GM10847 (cell line): ENCODE results near the gene PGGHG.

Source experiments
- POLR2A ChIP-seq: IDR thresholded peaks from 2 replicates; pipeline ENCODE4 v1.6.1; 2011; ENCODE audit not compliant: insufficient read length; ENCODE audit errors: extremely low read depth

Gene PGGHG

DNA sequence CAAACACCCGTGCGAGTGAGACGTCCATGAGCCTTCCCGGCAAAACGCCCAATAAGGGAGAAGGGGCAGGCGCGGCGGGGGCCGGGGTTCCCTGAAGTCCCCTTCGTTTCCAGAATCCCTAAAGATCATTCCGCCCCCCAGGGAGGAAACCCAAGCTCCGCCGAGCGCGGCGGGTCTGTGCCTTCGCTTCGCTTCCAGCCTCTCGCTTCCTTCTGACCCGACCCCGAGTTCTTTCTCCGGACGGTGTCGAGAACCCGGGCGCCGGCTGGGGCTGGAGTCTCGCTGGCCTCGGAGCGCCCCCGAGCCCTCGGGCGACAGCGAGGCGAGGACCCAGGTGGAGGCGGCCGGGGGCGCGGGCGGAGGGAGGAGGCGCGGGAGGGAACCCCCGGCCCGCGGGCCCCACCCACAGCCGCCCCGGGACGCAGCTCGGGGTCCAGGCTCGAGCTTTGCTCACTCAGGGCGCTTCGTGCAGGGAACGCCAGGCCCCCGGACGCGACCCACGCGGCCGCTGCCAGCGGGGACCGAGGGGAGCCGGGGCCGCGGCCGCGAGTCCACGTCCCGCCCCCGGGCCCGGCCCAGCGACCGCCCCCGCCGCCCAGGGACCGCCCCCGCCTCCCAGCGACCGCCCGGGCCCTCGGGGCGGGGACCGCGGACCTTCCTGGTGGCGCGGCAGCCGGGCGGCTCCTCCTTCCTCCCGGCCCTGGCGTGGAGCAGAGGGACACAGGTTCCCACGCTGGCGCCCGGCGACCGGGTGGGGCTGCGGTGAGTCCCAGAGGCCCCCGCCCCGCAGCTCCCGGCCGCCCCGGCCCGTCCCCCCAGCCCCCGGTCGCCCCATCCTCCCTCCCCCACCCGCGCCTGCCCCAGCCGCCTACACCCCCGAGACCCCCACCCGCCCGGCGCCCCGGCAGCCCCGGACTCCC, at the start of gene PGGHG:
PGGHG (plus strand) TSS at position 649 of the 920 bp plus-strand sequence. CDS start 691 bp downstream, outside the sequence.
- peak; percentile 50 for TF ChIP-seq POLR2A

DNA sequence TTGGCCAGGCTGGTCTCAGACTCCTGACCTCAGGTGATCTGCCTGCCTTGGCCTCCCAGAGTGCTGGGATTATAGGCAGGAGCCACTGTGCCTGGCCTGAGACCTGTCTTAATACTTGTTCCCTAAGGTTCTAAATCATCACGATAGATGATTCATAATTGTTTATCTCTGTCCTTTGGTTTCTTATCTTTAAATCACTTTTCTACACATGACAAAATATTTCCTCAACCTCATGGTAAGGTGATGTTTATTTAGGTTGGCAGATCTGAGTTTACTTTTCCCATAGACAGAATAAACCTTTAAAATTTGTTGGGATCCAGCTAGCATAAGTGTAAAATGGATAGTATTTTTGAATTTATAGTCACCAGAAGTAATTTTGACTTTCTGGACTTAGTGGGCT, 48.6 kb upstream of the PGGHG start:
- TF ChIP-seq POLR2A: no peak

DNA sequence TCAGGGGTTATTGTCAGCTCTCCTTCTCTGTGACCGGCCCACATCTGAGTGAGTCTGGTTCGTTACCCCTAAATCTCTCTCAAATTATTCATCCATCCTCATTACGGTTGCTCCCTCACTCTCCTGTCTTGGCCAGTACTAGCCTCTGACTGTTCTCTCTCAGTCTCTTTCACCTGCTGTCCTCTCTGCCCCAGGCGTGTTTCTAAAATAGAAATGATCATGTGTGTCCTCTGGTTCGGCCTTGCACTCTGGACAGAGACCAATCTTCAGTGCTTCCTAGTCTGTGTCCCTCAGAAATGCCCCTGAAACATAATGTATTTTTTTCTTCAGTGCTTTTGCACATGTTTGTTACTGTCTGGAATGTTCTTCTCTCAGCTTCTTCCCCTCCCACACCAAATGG, 47.3 kb upstream of the PGGHG start:
- TF ChIP-seq POLR2A: no peak

DNA sequence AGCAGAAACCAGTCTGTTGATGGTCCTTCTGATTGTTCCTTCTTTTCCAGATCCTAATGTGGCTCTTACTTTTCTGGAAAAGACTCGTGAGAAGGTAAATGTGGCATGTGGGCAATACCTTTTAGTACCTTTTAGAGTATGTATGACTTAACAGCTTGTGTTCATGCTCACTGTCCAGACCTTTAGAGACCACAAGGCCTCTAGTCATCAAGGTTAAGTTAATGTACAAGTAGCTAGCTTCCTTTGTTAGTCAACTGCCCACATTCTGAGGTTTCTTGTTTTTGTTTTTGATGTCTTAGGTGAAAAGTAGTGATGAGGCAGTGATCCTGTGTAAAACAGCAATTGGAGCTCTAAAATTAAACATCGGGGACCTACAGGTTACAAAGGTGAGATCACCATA, 44.5 kb upstream of the PGGHG start:
- no peak for TF ChIP-seq POLR2A

DNA sequence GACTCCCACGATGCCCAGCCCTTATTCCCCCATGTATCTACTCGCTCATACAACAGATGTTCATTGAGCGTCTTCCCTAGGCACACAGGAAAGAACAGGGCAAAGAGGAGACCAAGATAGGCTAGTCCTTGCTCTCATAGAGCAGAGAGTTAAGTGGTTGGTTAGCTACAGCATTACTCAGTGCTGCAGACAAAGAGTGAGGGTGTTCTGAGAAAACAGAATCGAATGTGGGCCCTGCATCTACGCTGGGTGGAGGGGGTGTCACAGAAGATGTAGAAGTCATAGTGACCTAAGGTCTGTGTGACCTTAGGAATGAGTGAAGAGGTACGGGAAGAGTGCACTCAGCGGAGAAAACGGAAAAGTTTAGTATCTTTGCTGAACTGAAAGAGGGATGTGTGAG, 39.9 kb upstream of the PGGHG start:
- TF ChIP-seq POLR2A: no peak

DNA sequence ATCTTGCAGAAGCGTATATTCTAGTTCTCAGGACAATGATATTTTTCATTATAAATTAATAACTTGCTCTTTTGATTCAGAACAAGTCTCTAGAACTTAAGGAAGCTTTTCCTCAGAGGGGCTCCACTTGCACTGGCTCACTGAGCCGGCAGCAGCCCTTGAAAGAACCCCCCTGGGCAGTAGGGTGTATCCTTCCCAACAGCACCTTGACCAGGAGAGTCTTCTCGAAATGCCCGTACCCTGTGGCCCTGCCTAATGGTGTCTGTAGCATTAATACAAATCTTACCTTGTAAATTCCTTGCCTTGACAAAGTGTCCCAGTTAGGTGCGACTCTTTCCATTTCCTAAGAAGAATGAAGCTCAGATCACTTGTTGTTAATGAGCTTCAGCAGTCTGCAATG, 38.7 kb upstream of the PGGHG start:
- TF ChIP-seq POLR2A: no peak

DNA sequence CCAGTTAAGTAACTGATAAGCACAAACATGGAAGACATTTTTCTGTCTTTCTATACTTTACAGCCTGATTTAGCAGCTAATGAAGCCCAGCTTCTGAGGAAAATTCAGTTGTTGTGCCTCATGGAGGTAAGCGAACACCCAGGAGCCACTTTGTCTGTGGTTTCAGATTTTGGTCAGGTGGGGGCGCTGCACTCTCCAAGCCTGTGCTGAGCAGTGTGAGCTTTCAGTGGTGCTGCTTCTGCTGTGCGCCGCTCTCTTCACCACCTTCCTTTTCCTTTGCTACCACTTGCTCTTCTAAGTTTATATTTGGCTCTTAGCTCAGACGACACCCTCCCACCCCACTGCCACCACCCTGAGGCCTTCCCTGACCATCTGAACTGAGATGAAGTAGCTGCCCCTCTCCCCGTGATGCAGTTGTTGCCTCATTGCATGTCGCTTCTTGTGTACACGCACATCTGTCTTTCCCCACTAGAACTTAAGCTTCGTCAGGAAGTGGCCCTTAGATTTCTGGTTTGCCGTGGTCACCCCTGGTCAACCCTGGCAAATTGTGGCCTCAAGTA, 38.1 kb upstream of the PGGHG start:
- no peak for TF ChIP-seq POLR2A

DNA sequence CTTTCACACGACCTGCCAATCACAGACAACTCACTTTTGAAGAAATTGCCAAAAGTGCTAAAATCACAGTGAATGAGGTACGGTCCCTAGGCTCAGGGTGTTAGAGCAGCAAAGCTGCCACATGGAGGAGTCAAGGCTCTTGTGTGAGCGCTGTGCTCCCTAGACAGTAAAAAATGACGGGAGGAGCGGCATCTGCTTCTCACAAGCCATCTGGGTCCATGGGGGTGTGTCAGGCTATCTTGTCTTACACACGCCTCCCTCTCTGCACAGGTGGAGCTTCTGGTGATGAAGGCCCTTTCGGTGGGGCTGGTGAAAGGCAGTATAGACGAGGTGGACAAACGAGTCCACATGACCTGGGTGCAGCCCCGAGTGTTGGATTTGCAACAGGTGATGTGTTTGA, 37.4 kb upstream of the PGGHG start:
- TF ChIP-seq POLR2A: no peak

DNA sequence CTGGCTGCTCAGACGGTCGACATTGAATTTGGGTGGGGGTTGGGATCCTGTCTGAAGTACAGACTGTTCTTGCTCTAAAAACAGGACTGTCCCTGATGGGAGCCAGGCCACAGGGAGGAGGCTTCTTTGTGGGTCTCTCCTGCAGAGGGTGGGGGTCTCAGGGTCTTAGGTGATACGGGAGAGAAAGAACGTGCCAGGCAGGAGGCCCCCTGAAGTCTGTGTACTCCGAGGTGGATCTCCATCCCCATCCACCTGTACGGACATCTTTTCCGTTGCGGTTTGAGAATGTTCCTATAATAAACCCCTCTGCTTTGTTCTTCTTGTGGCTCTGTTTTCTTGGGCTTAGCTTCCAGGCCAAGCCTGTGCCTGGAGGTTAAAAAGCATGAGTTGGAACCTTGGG, 36.3 kb upstream of the PGGHG start:
- TF ChIP-seq POLR2A: no peak

DNA sequence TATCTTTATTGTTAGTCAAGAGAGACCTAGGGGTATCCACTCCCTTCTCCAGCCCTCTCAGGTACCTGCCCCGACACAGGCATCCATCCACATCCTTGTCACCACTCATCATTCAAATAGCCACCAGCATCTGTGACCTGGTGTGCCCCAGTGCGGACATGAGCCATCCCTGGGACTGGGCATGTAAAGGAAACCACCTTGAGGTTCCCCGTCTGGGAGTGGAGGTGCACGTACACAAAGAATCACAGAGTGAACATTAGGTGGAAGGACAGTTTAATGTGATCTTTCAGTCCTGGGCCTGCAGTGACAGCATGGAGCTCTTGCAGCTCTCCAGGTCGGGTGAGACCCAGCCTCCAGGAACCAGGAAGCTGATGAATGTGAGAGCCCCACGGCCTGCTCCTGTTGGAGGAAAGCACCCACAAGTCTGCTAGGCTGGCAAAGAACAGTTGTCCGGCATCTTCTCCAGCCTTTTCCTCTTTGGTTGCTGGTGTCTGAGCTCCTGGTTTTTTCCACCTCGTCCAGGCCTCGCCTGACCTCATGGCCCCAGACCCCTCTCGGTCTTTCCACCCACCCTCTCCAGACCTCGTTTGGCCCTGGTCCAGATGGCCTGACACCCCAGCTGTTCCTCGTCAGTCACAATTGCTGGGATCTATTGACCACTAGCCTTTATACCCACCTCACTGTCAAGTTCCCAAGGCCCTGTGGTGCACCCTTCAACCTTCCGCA, 35.6 kb upstream of the PGGHG start:
- no peak for TF ChIP-seq POLR2A

DNA sequence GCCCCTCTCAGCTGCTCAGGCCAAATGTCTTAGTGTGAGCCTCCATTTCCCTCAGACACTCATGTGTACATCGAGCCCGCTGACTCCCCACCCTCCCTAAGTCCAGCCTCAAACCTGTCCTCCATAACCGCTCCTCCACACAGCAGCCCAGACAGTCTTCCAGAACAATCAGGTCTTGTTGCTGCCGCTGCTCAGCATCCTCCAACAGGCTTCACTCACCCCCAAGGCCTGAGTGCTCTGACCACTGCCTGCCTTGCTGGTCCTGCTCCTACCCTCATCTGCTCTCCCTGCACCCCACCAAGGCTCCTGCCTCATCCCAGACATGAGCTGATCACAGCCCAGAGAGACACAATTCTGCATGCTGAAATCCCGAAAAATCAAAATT, 35.0 kb upstream of the PGGHG start:
- no peak for TF ChIP-seq POLR2A

DNA sequence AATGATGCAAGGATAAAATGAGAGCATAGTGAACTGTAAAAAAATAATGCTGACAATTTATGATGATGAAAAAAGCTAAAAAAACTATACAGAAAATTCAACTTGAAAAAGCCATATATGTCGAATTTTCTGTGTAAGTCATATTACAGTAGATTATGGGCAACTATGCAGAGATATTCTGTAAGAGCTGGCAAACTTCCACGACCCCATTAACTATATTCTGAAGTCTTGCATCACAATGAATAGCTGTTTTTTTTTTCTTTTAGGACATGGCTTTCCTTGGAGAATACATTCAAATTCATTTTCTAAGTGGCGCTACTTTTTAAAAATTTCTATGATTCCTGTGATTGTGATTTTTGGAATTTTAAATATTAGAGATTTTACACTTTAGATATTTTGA, 33.8 kb upstream of the PGGHG start:
- no peak for TF ChIP-seq POLR2A

DNA sequence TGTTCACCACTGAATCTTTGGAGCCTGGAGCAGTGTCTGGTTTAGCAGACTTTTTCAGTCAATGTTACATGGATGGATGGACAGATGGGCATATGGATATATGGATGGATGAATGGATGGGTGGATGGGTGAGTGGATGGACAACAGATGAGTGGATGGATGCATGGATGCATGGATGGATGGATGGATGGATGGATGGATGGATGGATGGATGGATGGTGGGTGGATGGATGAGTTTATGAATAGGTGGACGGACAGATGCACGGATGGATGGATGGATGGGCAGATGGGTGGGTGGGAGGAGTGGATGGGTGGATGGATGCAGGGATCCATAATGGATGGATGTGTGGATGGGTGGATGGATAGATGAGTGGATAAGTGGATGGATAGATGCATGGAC, 33.1 kb upstream of the PGGHG start:
- TF ChIP-seq POLR2A: no peak

DNA sequence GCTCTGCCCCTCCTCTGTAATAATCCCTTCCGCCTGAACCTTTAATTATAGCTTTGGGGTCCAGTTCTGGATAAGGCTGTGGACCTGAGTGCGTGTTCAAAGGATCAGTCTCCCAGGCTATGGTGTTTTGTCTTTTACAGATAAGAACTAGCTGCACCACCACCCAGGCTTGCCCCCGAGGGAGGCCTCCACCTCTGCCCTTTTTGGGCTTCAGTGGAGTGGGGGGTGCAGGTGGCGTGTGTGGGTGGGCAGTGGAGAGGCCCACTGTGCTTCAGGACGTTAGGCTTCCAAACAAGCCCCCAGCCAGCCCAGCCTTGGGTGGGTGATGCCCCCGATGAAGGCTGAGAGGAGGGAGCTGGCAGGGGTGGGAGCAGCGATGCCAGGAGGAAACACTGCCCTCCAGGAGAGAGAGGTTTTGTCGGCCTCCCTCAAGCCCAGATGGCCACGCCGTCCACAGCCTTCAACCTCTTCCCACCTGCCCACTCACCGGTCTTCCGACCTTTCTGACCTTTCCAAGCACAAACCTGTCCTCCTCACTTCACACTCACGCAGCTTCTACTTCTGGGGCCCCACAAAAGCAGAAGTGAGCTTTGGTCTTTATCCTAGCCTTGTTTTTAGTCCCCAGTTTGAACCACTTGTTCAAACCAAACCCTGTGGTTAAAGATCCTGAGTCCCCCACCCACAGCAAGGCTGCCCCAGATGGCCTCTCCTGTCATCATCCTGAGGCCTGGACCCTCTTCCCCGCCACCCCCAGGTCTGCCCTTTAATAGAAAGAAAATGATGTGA, 31.8 kb upstream of the PGGHG start:
- no peak for TF ChIP-seq POLR2A

DNA sequence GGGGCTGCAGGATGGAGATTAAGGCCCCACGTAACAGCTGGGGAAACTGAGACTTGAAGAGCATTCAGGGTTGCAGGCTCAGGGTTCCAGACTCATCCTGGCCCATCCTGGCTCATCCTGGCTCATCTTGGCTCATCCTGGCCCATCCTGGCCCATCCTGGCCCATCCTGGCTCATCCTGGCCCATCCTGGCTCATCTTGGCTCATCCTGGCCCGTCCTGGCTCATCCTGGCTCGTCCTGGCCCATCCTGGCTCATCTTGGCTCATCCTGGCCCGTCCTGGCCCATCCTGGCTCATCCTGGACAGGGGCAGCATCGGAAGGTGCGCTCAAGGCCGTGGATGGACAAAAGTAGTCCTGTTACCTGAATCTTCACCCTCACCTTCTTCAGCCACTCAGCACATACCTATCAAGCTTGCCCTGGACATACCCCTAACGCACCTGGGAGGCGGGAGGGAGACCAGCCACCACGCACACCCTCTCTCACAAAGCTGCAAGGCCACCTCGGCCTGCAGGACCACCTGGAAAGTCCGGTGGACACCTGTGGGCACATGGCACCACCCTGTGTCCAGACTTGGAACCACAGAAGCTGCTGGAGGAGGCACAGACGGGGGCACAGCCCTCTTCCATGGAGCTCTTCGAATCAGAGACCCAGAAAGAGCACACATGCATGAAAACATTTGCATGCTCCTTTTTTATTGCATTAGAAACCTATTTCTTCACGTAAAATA, 31.0 kb upstream of the PGGHG start:
- no peak for TF ChIP-seq POLR2A
